ENCODE data around the gene DHX16. TPM values are rescaled to one million over a fixed set of nuclear protein-coding genes. Genes with fewer than 3 reads are reported as not detected.

Gene DHX16
- total and polyA plus RNA-seq, 9 of the 15 experiments (the other 6 are each of a cell fraction or from before 2014, with no cell fraction given), result 14.6 to 66.1 (median 47.5) TPM

DNA sequence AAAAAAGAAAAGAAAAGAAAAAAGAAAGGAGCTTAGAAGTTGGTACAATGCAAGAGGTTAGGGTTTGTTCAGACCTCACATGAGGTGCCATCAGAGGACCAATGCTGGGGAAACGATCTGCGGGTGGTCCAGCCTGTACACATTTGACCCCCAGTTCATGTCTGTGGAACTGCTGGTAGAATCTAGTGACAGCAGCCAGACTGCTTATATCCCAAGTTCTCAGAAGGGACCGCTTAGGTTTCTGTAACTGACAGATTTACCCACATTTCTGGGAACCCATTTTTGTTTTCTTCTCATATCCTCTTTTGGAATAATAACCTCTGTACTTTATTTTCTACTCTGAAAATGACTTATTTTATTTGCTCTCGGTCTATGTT, 8.9 kb upstream of the DHX16 start (continued):
- TF ChIP-seq RB1 (IDR thresholded peaks at IDR 0.05; ENCODE audit: low read depth), result no peak
- TF ChIP-seq, protein P1, sequence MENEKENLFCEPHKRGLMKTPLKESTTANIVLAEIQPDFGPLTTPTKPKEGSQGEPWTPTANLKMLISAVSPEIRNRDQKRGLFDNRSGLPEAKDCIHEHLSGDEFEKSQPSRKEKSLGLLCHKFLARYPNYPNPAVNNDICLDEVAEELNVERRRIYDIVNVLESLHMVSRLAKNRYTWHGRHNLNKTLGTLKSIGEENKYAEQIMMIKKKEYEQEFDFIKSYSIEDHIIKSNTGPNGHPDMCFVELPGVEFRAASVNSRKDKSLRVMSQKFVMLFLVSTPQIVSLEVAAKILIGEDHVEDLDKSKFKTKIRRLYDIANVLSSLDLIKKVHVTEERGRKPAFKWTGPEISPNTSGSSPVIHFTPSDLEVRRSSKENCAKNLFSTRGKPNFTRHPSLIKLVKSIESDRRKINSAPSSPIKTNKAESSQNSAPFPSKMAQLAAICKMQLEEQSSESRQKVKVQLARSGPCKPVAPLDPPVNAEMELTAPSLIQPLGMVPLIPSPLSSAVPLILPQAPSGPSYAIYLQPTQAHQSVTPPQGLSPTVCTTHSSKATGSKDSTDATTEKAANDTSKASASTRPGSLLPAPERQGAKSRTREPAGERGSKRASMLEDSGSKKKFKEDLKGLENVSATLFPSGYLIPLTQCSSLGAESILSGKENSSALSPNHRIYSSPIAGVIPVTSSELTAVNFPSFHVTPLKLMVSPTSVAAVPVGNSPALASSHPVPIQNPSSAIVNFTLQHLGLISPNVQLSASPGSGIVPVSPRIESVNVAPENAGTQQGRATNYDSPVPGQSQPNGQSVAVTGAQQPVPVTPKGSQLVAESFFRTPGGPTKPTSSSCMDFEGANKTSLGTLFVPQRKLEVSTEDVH (IDR thresholded peaks at IDR 0.05; ENCODE audit: low read depth, partially characterized antibody), result peak; percentile 7
- TF ChIP-seq THRB (CRISPR knock-in tag; conservative IDR thresholded peaks at IDR 0.05), result no peak
- TF ChIP-seq RAD51 (IDR thresholded peaks at IDR 0.05; ENCODE audit: borderline replicate concordance, low read depth), result no peak
- TF ChIP-seq, protein P2, sequence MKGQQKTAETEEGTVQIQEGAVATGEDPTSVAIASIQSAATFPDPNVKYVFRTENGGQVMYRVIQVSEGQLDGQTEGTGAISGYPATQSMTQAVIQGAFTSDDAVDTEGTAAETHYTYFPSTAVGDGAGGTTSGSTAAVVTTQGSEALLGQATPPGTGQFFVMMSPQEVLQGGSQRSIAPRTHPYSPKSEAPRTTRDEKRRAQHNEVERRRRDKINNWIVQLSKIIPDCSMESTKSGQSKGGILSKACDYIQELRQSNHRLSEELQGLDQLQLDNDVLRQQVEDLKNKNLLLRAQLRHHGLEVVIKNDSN (CRISPR knock-in tag; IDR thresholded peaks at IDR 0.05), result no peak
- TF ChIP-seq RBM39 (optimal IDR thresholded peaks at IDR 0.05; ENCODE audit: low read depth, low read length), result no peak
- no peak for TF ChIP-seq ZNF57 (CRISPR knock-in tag; IDR thresholded peaks at IDR 0.05)
- no peak for TF ChIP-seq CCAR2 (IDR thresholded peaks at IDR 0.05; ENCODE audit: low read depth, low read length)
- TF ChIP-seq FOXK2 (conservative IDR thresholded peaks at IDR 0.05 in 1 of 2, IDR thresholded peaks at IDR 0.05 in 1 of 2; ENCODE audit: low read depth in 2 of 2), result peak in 1 of 2 experiments; percentile 41; a peak in 1 of 4 replicates
- TF ChIP-seq NFIC (IDR thresholded peaks at IDR 0.05), result no peak
- no peak for TF ChIP-seq RBM22 (IDR thresholded peaks at IDR 0.05; ENCODE audit: low read depth, low read length, poor library complexity, severe bottlenecking)
- TF ChIP-seq, protein P3, sequence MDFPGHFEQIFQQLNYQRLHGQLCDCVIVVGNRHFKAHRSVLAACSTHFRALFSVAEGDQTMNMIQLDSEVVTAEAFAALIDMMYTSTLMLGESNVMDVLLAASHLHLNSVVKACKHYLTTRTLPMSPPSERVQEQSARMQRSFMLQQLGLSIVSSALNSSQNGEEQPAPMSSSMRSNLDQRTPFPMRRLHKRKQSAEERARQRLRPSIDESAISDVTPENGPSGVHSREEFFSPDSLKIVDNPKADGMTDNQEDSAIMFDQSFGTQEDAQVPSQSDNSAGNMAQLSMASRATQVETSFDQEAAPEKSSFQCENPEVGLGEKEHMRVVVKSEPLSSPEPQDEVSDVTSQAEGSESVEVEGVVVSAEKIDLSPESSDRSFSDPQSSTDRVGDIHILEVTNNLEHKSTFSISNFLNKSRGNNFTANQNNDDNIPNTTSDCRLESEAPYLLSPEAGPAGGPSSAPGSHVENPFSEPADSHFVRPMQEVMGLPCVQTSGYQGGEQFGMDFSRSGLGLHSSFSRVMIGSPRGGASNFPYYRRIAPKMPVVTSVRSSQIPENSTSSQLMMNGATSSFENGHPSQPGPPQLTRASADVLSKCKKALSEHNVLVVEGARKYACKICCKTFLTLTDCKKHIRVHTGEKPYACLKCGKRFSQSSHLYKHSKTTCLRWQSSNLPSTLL (IDR thresholded peaks at IDR 0.05), result peak; percentile 80; the same call in 1 of the 2 replicates
- TF ChIP-seq PHB (CRISPR knock-in tag; IDR thresholded peaks at IDR 0.05), result no peak
- no peak for TF ChIP-seq CREBBP (IDR thresholded peaks at IDR 0.05; ENCODE audit: low read depth, low read length)
- TF ChIP-seq HBP1 (CRISPR knock-in tag; IDR thresholded peaks at IDR 0.05), result 0 out of 2 replicates have a peak, but pooled peaks have one; percentile 11
- no peak for TF ChIP-seq SNIP1 (IDR thresholded peaks at IDR 0.05; ENCODE audit: low read depth)
- TF ChIP-seq, protein P4, sequence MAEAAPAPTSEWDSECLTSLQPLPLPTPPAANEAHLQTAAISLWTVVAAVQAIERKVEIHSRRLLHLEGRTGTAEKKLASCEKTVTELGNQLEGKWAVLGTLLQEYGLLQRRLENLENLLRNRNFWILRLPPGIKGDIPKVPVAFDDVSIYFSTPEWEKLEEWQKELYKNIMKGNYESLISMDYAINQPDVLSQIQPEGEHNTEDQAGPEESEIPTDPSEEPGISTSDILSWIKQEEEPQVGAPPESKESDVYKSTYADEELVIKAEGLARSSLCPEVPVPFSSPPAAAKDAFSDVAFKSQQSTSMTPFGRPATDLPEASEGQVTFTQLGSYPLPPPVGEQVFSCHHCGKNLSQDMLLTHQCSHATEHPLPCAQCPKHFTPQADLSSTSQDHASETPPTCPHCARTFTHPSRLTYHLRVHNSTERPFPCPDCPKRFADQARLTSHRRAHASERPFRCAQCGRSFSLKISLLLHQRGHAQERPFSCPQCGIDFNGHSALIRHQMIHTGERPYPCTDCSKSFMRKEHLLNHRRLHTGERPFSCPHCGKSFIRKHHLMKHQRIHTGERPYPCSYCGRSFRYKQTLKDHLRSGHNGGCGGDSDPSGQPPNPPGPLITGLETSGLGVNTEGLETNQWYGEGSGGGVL (CRISPR knock-in tag; IDR thresholded peaks at IDR 0.05), result no peak
- TF ChIP-seq TBL1XR1 (IDR thresholded peaks at IDR 0.05; ENCODE audit: low read length in 2 of 2), result no peak
- TF ChIP-seq ZBTB8A (IDR thresholded peaks at IDR 0.05; ENCODE audit: partially characterized antibody), result no peak

All from K562 (cell line).